Ramos (cell line): ENCODE results near the gene ABL1.

Experiments
- in situ Hi-C: fragments of 300-500 bp; cut with MboI; formaldehyde crosslinking; loops from one replicate; pipeline ENCODE4 v1.14.3; 2022; ENCODE audit warnings: low sequenced_read_pairs; ENCODE audit not compliant: unreplicated experiment

The ABL1 gene

DNA sequence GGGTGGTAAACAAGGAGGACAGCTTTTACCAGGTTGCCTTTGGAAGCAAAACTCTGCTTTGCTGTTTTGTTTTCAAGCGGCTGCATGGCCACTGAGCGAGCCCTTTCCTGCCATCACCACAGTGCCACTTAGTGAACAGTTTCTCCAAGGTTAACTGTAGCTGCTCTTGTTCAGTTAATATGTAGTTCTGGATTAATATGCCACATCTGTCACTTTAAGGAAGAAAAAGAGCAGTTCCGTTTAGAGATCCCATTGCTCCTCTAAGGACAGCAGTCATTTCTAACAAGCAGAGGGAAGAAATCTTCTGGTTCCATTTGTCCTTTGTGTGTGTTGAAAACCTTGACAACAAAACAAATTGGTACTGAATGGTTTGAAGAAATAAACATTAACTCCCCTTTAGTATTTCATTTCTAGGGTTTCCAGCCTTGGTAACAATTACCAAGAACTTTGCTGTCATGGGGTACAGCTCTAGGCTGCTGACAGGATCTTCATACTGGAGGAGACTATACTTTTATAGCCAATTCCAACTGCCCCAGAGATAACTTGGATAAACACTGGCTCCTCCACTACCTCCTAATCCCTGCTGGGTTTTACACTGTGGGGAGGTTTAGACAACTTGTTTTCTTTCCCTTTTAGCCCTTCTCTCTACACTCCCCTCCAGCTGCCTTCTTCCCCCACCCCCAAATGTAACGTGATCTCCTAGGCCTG is 10.3 kb upstream of the ABL1 start:
- in situ Hi-C loops = no loop called here

DNA sequence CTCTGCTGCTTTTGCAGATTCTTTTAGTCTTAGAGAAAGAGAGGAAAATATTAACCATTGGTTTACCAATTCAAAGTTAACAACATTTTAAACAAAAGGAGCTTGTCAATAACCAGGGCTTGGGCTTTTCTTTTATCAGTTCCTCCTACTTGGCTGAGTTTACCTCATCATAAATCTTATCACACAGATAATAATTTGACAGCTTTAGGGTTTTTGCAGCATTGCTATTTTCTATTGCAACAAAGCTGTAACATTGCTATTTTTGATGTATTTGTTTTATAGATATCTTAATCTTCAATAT is 9.8 kb upstream of the ABL1 start:
- in situ Hi-C loops = no loop called here

DNA sequence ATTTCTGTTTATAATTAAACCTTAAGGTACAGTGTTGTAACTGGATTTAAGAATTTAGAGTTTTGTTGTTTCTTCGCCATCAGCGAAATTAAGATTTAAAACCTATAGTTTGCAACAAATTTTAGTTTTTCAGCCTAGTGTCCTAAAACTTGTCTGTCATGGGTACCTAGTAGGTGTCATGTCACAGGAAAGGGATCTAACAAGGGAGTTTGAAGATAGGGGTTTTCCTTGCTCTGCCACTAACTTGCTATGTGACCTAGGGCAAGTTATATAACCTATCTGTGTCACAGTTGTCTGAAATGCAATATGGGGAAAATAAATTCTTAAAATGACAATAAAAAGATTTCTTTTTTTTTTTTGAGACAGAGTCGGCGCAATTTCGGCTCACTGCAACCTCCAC is 9.2 kb upstream of the ABL1 start:
- in situ Hi-C loops = no loop called here

DNA sequence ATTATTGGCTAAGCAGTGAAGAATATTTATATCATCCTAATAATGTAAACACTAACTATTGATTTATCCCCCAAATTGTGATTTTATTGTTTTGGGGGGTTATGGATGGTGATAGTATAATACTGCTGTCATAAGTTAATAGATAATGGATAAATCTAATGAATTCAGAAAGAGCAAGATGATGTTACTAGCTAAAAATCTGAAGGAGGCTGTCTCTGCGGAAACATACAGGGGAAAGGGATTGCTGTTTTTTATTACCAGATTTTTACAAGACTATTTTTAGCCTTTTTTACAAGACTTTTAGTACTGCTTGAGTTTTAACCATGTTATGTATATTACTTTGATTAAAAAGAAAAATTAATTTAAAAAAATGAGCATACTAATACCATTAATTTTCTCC is 5.3 kb upstream of the ABL1 start:
- in situ Hi-C loops = no loop called here

DNA sequence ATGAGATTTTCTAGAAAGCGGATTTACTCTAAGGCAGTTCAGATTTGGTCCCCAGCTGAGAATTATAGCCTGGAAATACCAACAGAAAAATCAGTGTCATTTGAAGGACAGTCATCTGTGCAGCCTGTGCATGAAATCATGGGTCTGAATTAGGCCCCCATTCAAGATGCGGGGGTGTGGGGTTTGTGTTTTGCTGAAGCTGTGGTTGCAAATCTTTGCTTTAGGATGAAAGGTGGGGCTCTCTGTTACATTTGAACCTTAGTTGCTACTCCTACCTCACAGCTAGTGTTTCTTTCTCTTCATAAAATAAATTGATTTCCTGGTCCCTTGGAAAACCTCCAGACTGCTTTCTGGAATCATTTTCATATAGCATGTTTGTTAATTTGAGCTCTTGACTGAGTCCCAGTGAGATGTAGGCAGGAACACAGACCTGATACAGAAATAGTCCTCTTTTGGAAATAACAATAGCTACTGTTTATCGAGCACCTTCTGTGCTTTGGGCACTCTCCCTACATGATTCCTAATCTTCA is 4.8 kb upstream of the ABL1 start:
- in situ Hi-C loops = no loop called here

DNA sequence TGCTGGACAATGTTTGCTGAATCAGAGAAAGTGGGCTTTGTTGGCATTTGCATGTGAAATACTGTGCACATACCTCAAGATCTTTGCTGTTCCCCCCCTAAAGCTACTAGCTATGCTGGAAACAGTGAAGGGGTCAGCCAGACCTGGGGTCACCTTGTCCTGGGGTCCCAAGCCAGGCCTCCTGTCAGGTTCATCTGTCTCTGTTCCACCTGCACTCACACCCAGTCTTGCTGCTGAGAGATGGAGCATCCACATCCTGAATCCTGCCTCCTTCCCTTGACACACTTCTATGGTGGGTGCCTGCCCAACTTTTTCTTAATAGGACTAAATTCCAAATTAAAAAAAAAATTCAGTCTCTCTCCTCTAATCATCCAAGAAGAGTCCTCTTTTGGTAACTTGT is 4.0 kb upstream of the ABL1 start:
- in situ Hi-C loops = no loop called here

DNA sequence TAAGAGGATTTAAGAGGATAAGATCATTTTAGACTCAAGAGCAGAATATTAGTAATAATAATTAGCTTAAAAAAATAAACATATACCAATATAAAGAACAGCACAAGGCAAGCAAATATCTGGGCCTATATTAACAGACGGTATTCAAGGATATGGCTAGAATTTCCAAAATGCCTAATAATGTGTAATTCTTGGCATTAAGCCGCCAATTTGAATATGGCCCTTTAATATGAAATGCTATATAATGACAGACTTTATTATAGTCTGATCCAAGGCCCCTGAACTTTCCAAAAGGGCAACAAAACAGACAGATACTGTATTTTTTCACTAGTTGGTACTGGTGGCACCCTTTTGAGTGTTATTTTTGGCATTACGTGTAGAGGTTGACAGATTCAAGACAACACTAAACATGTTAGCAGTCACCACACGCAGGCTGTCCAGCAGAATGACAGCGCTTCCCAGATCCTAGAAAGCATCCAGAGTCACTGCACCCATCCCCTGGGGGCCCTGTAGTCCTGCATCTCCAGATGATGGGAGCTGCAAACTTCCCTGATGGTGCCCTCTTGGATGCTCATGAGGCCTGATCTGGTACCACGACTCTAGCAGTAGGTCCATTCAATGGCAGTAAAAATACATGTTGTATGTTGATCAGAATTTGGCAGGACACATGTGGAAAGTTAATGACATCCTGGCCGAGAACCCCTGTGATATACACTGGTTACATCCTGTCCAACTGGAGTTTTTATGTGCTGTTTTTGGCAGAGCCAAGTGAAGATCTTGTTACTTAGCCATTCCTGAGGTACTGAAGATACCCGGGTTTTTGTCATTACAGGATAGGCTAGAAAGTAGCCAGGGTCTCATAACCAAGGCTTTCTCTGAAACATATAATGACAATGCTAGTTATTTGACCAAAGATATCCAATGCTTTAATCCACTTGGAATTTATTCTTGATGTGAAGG is 1.7 kb upstream of the ABL1 start:
- in situ Hi-C loops = no loop called here

DNA sequence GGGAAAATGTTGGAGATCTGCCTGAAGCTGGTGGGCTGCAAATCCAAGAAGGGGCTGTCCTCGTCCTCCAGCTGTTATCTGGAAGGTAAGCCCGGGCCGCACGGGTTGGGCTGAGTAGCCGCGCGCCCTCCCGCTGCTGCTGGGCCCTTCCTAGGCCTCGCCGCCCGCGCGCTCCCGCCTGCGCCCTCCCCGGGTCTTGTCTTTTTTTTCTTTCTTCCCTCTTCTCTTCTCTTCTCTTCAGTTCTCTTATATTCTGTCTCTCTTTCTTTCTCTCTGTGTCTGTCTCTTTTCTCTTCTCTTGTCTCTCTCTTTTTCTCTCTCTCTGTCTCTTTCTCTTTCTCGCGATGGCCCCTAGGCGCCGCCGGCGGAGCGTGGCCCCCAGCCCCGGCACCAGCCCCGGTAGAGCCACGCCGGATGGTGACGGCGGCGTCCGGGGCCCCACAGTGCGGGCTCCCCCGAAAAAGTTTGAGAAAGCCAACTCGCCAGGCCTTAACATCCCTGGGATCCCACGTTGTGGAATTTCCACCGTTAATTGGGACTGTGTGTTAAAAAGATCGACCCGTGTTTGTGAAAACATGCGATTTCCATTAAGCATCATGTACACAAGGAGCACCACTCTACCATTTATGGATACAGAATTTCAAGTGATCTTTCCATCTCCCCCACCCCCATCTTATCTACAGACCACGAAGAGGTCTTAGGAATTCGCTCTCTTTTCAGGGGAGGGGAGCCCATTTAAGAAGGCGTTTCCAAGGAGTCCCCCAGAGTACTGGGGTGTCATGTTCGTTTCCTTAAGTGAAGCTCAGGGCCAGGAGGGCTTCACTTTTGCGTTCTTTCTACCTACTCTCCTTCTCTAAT is 616 bp downstream of the ABL1 start:
- in situ Hi-C loops = no loop called here

DNA sequence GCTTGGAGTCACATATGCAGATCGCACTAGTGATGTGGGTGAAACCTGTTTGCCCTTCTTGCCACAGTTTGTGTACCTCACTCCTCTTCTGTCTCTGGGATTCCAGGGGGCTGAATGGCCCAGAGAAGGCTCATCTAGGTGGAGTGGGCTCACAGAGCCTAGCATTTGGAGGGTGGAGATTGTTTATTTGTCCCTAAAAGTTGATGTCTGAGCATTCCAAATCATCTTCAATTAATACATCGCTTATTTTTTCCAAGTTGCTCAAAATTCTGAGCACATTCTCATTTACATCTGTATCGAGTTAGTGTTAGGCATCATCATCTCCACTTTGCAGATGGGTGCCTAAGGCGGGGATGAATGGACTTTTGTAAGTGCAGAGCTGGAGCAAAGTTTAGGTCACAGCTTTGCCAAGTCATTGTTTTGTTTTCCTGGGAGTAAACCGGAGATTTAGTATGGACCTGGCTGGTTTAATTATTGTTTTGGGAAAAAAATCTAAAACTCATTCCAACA is 2.0 kb downstream of the ABL1 start:
- in situ Hi-C loops = no loop called here

DNA sequence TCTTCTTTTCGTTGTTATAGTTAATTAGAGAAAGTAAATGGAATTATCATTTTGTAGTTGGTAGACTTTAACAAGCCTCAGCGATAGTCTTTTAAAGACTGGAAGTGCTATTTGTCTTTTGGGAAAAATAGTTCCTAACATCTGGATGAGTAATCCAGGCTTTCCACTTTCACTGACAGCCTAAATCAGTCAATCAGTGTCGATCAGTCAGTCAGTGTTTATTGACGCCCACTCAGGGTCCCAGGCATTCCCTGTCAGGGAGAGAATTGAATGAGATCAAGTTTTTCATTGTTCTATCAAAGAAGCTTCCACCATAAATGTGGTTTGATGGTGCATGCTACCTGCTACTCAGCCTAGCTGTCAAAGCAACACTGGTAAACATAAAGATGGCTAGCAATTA is 2.6 kb downstream of the ABL1 start:
- in situ Hi-C loops = no loop called here

DNA sequence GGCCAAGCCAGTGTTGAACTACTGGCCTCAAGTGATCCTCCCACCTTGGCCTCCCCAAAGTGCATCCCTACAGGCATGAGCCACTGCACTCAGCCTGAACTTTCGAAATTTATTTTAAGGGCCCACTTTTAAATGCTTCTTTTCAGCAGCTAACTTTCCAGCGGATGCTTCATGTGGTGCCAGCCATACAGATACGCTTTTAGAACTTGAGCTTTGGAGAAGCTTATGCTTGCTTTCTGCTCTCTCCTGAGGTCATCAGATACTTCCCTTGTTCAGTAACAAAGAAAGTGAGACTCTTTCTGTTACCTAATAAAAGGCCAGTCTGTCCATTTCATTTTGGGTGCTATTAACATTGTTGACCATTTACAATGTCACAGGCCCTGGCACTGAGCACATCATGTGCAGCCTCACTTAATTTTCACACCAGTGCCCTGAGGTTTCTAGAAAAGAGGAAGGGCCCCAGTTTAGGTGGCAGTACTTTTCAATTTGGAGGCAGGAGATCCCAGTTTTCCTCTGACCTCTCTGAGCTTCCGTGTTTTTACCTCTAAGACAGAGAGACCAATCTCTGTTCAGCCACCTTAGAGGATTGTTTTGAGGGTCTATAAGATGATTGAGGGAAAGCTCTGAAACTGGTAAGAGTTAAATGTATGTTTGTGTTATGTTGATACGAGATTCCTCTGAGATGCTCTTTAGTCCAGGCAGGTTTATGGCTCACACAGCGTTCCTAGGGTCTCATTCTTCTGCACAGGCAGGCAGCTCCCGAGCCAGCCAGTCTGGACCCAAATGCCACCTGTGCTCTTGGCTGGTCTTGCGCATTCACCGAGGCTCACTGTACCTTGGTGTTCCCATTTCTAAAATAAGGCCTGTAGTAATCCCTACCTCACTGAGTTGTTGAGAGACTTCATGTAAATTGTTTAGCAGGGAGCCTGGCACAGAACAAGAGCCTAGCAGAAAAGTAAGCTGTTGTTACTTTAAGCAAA is 4.4 kb downstream of the ABL1 start:
- in situ Hi-C loops = no loop called here

DNA sequence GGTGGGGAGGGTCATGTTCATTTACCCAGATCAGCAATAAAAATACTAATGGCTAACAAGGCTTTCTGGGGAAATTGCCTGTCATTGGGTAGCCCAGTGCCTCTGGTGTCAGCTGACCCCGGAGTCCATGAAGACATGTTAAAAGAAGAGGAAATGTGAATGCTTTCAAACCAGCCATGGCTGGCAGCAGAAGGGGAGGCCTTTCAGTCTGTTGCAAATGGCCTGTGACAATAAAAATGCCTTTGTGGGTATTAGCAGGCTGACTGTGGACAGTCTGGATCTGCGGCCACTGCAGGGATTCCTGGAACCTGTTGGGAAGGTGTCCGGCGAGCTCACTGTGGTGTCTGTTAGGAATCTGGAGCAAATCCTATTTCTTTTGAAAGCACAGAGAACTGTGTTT is 7.5 kb downstream of the ABL1 start:
- in situ Hi-C loops = no loop called here

DNA sequence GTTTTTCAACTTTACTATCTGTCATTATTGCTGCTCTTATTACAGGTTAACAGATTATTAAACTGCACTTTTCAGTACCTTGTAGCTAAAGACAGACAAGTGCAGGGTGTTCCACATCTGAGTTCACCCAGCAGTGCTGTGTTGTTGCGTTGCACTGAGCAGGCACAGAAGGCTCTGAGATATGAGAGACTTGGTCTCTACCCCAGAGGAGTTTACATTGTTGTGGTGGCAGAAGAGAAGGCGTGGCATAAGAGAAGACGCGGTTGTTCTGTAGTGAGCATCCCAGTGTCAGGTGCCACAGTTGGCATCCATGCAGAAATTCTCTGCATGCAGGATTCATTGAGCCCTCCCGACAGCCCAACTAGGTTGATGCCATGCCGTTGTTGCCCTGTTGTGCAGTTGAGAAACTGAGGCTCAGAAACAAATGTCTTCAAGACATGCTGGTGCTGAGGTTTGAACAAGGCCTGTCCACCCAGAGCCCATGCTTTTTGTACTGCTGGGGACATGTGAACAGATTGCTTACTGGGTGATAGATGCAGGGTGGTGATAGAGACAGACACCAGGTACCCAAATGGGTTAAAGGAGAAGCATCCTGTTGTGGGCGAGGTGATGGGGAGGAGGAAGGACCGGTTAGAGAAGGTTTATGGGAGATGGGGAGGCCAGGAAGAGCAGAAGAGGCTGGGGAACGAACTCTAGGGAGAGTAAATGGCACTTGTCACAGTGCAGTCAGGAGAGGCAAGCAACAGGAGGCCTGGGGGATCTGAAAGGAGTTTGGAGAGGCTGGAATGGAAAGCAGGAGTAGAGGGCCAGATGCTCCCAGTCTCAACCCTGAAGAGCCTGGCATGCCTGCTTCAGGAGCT is 8.2 kb downstream of the ABL1 start:
- in situ Hi-C loops = no loop called here

DNA sequence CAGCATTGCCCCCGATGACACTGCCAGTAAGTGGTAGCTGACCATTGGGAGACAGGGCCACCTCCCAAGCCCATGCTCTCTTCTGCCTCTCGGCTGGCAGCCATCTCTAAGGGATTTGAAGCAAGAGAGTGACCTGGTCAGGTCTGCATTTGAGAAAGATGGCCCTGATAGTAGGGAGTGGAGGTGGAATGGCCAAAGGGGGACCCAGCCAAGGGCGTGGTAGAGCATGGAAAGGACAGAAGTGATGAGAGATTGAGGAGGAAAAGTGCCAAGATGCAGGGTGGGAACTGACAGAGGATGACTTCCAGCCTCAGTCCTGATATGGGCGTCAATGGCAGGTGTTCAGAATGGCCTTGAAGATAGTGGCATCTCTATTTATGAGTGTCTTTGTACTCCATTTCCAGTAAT is 9.0 kb downstream of the ABL1 start:
- in situ Hi-C loops = no loop called here

DNA sequence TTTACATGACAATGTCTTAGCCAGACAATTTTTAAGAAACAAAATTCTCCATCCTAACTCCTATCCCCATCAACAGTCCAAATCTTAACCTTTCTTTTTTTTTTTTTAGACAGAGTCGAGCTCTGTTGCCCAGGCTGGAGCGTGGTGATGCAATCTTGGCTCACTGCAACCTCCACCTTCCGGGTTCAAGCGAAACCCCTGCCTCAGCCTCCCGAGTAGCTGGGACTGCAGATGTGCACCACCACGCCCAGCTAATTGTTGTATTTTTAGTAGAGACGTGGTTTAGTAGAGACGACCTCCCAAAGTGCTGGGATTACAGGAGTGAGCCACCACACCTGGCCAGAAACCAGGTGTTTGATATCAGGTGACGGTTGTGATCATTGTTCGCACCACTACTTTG is 10.2 kb downstream of the ABL1 start:
- in situ Hi-C loops = no loop called here

DNA sequence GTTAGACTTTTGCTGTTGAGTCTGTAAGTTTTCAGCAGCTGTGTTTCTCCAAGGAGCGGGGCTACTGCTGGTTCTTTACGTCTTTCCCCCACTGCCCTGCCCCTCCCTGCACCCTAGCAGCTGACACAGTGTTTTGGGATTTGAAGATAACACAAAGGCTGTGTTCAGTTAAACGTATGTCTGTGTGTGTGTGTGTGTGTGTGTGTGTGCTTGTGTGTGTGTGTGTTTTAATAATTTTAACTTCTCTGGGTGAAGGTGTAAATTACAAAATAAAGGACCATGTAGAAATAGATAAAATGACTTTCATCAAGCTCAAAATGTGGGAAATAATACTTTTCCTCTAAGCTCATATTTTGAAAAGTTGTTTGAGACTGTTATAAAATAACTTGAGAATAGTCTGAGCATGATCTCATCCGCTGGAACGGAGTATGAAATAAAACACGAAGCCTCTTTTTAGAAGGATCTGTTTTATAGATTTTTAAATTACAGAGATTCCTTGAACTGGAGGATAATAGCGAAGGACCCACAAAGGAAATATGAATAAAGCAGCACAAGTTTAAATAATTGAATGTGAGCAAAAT is 10.9 kb downstream of the ABL1 start:
- in situ Hi-C loops = no loop called here

DNA sequence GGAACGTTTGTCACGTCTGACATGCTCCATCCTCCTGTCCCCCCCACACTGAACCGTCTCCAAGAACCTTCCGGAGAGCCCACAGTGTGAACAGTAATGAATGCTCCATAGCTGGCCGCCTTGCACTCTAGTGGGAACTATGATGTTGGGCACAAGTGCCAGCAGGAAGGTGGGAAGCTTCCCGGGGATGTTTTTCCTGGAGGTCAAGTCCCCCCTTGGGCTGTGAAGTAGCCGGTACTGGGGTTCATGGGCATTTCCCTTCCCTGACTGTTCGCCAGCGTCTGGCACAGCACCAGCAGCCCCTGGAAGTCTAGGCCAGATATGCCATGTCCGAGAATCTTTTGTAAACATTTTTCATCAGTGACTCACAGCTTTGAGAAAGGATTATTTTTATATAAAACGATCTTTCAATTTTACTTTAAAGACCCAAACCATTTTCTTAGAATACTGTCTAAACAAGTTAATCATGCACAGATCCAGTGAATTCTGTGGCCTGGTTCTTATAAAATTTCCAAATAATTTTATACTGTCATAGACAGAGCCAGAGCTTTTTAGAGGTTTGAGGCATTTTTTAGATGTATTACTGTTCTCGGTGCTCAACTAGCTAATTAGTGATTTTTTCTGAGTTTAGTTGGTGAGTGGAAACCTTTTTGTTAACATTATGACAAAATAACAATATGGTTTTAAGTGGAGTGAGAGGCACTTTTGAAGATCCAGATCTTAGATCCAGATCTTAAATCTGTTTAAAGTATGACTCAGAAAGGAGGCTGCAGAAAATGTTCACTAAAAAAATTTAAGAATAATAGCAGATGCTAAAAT is 11.6 kb downstream of the ABL1 start:
- in situ Hi-C loops = no loop called here
